Panc1 (cell line): ENCODE results near the gene AQP1.

Experiments used
- CTCF ChIP-seq: fragments of 450-650 bp; IDR thresholded peaks from 2 replicates; pipeline ENCODE4 v1.5.1; 2017; ENCODE audit warnings: mild to moderate bottlenecking
- POLR2AphosphoS5 ChIP-seq: IDR thresholded peaks from 2 replicates; pipeline ENCODE4 v1.6.1; 2012; ENCODE audit warnings: mild to moderate bottlenecking, low read depth, low read length, moderate library complexity
- REST ChIP-seq, 2 experiments: IDR thresholded peaks; 2 replicates each; pipeline ENCODE4 v1.6.1; 2011 to 2012; ENCODE audit warnings: low read depth in 2 of 2, control low read depth in 1 of 2, low read length in 1 of 2, mild to moderate bottlenecking in 1 of 2, moderate library complexity in 1 of 2; ENCODE audit not compliant: insufficient read depth in 1 of 2
- SIN3A ChIP-seq: IDR thresholded peaks from 2 replicates; pipeline ENCODE4 v1.6.1; 2012; ENCODE audit warnings: low read depth, mild to moderate bottlenecking, low read length, moderate library complexity, borderline replicate concordance; ENCODE audit not compliant: insufficient read depth
- TCF7L2 ChIP-seq: IDR thresholded peaks from 2 replicates; pipeline ENCODE4 v1.6.1; 2011; ENCODE audit warnings: mild to moderate bottlenecking, low read depth, low read length, inconsistent platforms

- TF ChIP-seq CTCF (no peak), SIN3A (no peak), POLR2AphosphoS5 (no peak), TCF7L2 (no peak), REST (IDR thresholded peaks at IDR 0.05; ENCODE audit: insufficient read depth in 1 of 2, low read depth in 2 of 2, low read length in 1 of 2) (no peak)
These were observed 10.1 kb downstream of the AQP1 start for GRCh38 chr7:30921540-30922401.
